DOHH2 (cell line): ENCODE results near the gene LRRC71.

Source experiments
- CTCF ChIP-seq: fragments of 200-600 bp; sonication (generic); IDR thresholded peaks from one replicate; pipeline ENCODE4 v1.5.1; 2014; ENCODE audit warnings: antibody characterized with exemption, mild to moderate bottlenecking, low read depth, low read length; ENCODE audit not compliant: poor library complexity, severe bottlenecking
- EZH2phosphoT487 ChIP-seq: fragments of 200-600 bp; sonication (generic); IDR thresholded peaks from 2 replicates; pipeline ENCODE4 v1.6.1; 2017; ENCODE audit warnings: borderline replicate concordance, mild to moderate bottlenecking, antibody characterized with exemption, low read length, moderate library complexity, mixed read lengths

DNA sequence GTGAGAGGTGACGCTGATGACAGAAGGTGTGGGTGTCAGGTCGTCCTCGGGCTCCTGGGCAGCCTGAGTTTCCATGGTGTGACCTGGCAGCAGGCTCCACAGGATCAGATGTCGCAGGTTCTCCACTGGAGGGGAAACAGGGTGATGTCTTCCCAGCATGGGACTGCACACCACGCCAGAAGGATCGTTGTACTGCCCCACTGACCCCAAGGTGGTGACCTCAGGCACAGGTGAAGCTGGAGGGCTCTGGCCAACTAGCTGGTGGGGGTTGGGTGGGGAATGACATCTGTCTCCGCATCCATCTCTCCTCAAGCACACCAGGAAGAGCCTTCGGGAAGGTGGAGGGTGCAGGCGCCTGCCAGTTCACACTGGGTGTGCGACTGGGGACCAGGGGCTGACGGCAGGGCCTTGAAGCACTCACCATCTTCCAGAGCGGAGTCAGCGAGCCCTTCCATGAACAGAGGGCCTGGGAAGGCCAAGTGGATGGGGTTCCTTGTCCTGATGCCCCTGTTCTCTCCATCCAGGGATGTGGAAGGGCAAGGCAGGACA, 19.4 kb downstream of the LRRC71 start:
- TF ChIP-seq CTCF (no peak), EZH2phosphoT487 (no peak)
